GM15510 (cell line): ENCODE measurements around the gene RNU6-9.

Experiments
- POLR2A ChIP-seq: IDR thresholded peaks from 3 replicates; pipeline ENCODE4 v1.6.1; 2011; ENCODE audit warnings: borderline replicate concordance; ENCODE audit not compliant: insufficient read length; ENCODE audit errors: extremely low read depth

Gene RNU6-9

DNA sequence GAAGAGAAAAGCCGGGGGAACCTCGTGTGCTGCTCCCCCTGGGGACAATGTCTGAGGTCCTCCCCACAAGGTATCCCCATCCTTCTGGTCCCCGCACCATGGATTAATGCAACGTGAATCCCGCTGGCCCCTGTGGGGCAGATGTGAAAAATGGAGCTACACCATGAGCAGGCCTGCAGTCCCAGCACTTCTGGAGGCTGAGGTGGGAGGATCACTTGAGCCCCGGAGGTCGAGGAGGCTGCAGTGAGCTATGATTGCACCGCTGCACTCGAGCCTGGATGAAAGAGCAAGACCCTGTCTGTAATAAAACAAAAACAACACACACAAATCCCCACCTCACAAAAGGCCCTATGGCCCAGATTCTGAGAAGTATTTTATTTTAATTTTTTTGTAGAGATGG is 35.0 kb upstream of the RNU6-9 start:
- no peak for TF ChIP-seq POLR2A

DNA sequence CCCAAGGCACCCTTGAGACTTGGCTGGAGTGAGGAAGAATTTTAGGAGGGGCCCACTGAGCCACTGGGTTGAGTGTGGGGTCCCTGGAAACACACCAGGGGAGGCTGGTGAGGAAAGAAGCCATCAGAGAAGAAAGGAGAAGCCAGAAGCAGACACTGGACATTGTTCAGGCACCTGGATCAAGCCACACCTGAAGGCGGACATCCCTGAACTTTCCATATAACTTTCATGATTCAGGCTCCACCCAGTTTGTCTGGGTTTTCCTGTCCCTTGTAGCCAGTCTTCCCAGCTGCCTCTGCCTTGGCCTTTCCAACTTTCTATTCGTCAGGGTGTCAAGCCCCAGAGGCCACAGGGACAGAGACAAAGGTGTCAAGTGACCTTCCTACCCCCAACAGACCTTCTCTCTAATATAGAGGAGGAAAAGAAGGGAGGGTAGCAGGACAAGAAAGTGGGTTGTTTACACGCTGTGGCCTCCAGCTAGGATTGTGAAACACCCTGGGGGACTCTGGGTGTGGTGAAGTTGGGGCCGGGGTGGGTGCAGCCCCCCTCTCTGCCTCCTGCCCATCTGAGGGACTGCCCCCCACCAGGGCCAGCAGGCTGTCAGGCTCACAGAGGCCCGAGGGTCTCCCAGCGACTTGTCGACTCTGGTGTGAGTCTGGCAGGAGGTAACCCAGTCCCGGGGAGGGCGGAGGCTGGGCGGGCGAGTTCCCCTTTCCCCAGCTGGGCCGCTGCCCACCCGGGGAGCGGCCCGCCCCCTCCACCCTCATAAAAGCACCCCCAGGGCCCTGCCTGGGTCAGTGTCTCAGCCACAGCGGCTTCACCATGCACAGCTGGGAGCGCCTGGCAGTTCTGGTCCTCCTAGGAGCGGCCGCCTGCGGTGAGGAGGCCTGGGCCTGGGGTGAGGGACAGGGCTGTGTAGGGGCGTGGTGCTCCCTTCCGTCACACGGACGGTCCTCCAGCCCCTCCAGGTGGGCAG is 34.1 kb upstream of the RNU6-9 start, which contains the start of gene CFD:
CFD (plus strand) TSS at position 797 of the 976 bp plus-strand sequence; CDS start at position 823, 26 bp downstream.
- no peak for TF ChIP-seq POLR2A

DNA sequence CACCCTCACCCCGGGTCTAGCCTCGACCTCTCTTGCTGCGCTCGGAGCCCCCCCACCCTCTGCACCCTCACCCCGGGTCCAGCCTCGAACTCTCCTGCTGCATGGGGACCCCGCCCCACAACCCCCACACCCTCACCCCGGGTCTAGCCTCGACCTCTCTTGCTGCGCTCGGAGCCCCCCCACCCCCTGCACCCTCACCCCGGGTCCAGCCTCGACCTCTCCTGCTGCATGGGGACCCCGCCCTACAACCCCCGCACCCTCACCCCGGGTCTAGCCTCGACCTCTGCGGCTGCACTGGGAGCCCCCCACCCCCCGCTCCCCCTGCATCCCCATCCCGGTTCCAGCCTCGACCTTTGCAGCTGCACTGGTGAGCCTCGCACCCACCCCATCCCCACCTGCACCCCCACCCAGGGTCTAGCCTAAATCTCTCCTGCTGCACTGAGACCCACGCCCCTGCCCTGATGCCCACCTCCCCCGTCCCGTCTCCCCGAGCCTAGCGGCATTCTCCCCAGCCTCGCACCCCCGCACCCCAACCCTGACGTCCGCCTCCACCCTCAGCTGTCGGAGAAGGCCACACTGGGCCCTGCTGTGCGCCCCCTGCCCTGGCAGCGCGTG is 32.0 kb upstream of the RNU6-9 start:
- no peak for TF ChIP-seq POLR2A

DNA sequence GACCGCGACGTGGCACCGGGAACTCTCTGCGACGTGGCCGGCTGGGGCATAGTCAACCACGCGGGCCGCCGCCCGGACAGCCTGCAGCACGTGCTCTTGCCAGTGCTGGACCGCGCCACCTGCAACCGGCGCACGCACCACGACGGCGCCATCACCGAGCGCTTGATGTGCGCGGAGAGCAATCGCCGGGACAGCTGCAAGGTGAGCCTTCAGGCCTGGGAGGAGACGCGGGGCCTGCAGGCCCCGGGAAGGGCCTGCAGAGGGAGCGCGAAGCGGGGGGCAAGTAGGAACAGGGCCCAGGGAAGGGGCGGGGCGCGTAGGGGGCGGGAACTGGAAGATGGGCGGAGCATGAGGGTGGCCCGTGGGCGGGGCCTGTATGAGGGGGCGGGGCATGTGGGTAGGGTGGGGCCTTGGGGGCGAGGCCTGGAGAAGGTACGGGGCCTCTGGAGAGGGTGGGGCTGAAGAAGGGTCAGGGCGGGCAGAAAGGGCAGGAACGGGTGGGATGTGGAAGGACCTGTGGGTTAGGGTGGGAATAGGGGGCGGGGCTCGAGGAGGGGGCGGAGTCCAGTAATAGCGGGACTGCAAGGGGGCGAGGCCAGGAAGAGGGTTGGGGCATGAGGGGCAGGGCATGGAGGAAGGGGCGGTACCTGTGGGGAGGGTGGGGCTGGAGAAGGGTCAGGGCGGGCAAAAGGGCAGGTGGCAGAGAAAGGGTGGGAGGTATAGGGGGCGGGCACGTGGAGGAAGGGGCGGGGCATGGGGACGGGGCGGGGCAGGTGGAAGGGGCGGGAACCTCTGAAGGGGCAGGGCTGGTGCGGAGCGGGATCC is 31.3 kb upstream of the RNU6-9 start:
- TF ChIP-seq POLR2A = no peak

DNA sequence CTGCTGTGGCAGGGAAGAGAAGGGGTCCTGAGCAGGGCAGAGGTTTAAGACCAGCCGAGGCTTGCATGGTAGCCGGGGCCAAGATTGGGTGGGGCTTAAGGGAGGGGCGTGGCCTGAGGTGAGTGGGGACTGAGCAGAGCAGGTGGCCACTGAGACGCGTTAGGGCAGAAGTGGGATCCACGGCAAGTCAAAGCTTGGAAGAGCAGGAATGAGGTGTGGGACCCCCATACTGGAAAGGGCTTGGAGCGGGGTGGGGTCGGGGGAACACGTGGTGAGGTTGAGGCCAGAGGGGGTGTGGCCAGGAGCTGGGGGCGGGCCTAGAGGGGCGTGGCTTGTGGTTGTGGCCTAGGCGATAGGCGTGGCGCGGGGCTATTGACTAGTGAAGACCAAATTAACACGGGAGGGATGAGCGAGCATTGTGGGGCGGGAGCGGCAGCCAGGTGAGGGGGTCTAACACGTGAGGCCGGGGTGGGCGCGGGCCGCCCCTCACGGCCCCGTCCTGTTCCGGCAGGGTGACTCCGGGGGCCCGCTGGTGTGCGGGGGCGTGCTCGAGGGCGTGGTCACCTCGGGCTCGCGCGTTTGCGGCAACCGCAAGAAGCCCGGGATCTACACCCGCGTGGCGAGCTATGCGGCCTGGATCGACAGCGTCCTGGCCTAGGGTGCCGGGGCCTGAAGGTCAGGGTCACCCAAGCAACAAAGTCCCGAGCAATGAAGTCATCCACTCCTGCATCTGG is 30.5 kb upstream of the RNU6-9 start:
- TF ChIP-seq POLR2A = no peak

DNA sequence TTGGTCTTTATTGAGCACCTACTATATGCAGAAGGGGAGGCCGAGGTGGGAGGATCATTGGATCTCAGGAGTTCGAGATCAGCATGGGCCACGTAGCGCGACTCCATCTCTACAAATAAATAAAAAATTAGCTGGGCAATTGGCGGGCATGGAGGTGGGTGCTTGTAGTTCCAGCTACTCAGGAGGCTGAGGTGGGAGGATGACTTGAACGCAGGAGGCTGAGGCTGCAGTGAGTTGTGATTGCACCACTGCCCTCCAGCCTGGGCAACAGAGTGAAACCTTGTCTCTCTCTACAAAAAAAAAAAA is 30.0 kb upstream of the RNU6-9 start:
- no peak for TF ChIP-seq POLR2A

DNA sequence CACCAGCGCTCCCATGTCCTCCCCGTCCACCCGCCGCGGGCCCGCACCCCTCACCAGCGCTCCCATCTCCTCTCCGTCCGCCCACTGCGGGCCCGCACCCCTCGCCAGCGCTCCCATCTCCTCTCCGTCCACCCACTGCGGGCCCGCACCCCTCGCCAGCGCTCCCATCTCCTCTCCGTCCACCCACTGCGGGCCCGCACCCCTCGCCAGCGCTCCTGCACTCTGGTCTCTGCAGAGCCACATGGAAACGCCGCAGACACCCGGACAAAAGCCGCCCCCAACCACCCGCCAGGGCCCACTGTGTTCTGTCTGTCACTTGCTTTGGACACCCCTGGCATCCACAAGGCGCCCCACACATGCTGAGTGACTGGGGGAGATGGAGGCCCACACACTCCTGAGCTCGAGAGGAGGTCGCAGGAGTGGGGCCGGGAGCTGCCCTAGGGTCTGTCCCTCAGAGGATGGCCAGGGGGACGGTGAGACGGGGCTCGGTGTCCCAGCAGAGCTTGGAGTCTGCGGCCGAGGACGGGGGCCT is 26.4 kb upstream of the RNU6-9 start:
- no peak for TF ChIP-seq POLR2A

DNA sequence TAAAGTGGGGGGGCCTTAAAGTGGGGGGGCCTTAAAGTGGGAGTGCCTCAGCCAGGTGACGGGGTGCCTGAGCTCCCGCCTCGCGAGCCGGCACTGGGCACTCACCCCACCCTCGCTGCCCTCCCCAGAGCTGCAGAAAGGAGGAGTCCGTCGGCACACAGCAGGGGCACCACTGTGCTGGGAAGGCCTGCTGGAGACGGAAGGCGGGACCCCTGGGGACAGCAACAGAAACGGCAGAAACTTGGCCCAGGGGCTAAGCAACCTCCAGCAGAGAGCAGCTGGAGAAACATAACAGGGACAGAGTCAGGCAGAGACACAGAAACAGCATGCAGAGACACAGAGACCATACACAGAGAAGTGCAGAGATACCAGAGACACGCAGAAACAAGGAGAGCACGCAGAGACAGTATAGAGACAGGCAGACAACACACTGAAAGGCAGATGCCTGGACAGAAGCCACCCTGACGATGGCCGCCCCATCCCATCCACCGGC is 25.9 kb upstream of the RNU6-9 start:
- TF ChIP-seq POLR2A = no peak

DNA sequence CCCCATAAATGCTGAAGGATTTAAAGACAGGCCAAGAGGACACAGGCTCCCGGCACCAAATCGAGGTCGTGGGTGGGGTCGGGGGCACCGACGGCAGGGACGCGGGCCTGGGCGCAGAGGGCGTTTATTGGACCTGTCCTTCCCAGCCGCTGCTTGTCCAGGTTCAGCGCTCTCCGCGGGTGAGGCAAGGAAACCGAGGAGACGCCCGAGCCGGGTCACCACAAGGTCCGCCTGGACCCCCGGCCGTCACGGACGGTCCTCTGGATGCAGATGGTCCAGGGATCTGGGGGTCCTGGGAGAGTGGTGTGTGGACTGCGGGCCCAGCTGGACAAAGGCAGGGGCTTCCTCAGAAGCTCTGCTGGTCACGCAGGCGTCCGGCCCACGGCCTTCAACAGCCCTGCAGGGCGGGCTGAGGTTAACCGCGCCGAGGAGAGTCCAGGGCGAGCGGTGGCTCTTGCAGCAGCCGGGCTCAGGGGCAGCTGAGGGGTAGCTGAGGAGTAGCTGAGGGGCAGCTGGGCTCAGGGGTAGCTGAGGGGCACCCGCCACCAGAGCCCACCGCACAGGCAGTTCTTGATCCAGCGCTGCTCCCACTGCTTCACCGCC is 25.3 kb upstream of the RNU6-9 start:
- no peak for TF ChIP-seq POLR2A

DNA sequence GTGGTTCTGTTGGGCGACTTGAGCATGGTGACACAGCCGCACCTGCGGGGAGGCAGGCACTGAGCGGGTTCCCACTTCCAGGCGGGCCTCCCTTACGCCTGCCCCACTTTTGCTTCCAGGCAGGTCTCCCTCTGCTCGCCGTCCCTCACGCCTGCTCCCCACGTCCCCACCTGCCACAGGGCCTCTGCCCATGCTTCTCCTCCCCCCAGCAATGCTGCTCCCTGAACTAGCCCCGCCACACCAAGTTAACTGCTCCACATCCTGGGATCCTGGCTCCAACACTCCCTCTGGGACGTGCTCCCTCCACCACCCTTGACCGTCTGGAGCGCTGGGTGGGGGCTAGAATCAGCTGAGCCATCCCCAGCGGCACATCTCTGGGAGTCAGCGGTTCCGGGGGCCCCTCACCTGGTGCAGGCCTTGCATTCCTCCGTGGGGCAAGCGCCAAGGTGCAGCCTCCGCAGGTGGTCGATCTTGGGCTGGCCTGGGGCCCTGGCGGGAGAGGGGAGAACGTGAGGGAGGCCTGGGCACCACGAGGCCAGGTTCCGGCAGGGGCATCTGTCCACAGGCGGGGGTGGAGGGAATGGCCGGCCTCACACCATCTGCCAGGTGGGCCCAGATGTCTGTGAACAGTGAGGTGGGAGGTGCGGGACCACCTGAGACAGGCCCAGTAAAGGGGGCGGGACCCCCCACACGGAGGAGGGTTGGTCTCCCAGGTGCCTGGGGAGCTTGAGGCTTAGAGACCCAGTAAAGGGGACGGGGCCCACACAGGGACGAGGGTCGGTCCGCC is 24.6 kb upstream of the RNU6-9 start:
- no peak for TF ChIP-seq POLR2A

DNA sequence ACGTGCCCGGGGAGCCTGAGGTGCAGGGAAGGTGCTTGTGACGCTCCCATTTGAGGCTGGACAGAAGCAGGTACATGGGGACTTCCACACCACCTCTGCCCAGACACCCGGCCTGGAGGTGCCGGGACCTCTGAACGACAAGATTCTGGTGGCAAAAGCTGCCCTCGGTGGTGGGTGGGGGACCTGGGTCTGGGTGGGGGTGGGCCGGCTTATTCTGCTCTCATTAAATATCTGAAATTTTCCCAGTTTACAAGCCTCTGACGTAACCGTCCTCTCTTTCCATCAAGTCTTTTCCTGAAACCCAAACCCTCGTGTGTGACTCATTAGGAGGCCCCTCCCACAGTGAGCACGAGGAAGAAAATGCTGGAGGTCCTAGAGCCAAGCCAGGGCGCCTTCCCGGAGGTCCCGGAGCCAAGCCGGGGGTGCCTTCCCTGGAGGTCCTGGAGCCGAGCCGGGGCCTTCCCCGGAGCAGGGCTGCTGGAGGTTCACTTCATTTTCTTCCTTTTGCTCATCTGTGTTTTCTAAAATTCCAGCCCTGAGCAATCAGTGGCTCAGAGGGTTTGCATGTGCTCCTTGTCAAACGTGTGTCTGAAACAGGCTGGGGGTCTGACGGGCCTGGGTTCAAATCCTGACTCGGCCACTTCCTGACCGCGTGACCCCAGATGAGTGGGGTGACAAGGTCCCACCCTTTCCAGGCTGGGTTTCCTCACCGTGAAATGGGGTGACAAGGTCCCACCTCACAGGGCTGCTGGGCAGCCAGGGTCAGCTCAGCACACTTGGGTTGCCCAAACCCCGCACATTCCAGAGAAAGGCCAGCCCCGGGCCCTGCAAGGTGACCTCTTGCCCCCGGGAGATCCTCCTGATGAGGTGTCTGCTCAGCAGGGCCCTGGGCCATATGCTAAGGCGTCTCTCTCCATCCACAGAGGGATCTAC is 23.8 kb upstream of the RNU6-9 start:
- TF ChIP-seq POLR2A = no peak

DNA sequence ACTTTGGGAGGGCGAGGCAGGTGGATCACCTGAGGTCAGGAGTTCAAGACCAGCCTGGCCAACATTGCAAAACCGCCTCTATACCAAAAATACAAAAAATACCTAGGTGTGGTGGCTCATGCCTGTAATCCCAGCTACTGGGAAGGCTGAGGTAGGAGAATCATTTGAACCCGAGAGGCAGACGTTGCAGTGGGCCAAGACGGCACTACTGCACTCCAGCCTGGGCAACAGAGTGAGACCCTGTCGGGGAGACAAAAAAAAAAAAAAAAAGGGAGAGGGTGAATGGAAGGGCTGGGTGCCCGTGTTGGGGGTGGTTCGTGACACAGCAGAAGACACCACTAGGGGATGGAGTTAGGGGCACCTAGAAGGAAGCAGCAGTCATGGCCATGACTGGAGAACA is 23.0 kb upstream of the RNU6-9 start:
- no peak for TF ChIP-seq POLR2A
